Activated CD4-positive, alpha-beta T cell treated with anti-CD3 and anti-CD28 coated beads, Interleukin-2, Interleukin-4, amounts not matched to agents 100 ng/mL and 50 ng/mL, durations not matched to agents 16 hours and 8 hours (primary cell): Measurements from ENCODE around the gene BCKDK.
"Not testable (repeated sequence)": the region's sequence is repeated elsewhere in the genome, so short reads cannot be mapped to it uniquely, and the experiment has no call there.

Experiments
- DNase-seq: peaks from one replicate; pipeline ENCODE4 v3.0.0-alpha.2; 2020; ENCODE audit warnings: low spot score

BCKDK gene

DNA sequence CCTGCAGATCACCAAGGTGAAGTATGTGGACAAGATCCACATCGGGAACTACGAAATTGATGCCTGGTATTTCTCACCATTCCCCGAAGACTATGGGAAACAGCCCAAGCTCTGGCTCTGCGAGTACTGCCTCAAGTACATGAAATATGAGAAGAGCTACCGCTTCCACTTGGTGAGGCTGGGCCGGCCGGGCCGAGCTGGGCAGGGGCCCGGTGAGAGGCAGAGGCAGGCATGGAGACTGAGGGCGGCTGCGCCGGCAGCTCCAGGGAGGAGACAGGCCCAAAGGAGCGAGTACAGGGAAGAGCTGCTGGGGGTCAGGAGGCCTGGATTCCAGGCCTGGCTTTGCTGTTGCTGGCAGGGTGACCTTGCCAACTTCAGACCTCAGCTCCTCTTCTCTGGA, 19.0 kb downstream of the BCKDK start:
- no peak for DNase-seq

DNA sequence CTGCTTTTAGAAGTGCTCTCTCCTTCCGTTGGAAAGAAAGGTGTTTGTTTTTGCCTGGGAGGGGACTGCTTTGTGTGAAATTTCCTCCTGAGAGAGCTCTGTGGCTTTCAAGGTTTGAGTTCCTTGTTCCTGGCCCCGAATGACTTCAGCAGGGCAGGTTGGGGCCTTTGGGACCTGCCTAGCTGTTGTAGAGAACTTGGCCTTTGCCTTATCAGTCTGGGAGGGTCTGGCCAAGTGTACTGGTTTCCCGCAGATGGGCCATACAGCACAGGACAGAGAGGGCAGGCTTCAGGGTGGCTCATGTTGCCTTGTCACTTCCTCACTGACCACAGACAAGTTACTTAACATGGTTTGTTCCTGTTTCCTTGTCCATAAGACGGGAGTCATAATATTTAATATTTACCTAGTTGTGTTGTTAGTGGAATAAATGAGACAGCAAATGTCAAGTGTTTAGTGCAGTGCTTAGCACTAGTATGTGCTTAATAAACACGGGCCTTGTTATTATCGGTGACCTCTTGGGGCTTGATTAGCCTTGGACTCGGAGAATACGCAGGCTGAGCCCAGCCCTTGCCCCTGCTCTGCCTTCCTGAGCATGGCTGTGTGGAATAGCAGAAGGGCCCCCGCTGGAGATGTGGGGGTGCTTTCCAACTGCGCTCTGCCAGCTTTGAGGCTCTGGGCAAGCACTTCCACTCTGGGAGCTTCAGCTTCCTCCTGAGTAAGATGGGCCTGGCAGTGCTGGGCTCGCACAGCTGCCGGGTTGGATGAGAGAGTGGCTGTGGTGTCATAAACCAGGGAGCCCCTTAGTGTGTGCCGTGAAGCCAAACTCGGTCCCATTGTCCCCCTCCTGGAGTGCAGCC, 20.8 kb downstream of the BCKDK start:
- no peak for DNase-seq

DNA sequence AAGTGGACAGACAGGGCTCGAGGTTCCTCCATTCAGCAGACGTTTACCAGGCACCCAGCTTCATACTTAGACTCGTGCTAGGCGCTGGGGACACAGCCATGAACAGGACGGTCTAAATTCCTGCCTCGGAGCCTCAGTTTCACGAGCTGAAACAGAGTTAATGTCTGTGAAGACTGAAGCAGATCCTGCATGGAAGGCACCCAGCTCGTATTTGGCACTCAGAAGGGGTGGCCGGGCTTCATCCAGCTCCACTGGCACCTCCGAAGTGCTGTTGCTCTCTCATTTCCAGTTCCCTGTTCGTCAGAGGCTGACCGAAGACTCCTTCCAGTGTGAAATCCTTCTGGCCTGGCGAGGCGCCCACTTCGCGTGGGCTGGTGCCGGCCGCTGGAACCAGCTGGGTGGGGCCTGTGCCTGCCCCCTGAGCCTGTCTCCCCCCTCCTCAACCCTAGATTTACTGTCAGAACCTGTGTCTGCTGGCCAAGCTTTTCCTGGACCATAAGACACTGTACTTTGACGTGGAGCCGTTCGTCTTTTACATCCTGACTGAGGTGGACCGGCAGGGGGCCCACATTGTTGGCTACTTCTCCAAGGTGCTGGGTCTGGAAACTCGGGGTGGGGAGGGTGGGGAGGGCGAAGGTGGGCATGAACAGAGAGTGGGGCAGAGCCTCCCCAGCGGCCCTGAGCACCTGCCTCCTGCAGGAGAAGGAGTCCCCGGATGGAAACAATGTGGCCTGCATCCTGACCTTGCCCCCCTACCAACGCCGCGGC, 21.6 kb downstream of the BCKDK start:
- no peak for DNase-seq

DNA sequence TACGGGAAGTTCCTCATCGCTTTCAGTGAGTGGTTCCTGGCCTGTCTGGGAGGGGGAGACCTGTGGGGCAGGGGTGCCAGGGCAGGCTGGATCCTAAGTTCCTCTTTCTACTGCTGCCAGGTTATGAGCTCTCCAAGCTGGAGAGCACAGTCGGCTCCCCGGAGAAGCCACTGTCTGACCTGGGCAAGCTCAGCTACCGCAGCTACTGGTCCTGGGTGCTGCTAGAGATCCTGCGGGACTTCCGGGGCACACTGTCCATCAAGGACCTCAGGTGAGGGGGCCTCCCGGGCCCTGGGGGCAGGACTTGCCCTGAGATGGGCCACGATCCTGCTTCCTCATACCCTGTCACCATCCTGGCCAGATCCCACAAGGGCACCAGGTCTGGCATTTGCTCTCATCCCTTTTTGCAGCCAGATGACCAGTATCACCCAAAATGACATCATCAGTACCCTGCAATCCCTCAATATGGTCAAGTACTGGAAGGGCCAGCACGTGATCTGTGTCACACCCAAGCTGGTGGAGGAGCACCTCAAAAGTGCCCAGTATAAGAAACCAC, 22.2 kb downstream of the BCKDK start:
- DNase-seq: no peak

DNA sequence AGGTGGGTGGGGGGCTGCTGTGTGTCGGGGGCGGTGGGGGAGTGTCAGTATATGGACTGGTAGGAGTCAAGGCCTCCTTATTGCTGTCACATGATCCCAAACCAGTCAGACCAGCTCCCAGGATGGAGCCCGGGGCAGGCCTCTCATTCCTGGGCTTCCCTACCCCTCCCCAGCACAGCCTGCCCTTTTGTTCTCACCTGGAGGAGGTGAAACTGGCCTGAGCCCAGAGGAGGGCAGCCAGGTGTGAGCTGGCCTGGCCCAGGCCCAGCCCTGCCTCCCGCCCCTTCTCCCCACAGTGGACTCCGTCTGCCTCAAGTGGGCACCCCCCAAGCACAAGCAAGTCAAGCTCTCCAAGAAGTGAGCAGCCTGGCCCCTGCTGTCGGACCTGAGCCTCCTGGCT, 22.7 kb downstream of the BCKDK start:
- no peak for DNase-seq

DNA sequence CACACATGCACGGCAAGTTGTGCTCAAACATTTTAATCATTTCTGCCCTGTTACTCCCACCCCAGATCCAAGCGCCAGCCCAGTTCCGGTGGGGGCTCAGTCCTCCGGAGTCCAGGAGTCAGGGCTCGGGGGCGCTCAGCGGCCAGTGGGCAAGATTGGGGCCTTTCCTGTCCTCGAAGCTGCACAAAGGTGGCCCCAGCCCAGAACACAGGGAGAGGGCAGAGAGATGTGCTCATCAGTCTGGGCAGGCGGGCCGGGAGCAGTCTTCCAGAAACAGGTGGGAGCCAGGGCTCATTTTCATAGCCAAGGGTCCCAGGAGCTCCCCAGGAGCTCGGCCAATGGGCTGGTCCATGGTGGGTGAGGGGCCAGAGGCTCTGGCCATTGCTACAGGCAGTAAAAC, 23.2 kb downstream of the BCKDK start:
- DNase-seq: no peak

DNA sequence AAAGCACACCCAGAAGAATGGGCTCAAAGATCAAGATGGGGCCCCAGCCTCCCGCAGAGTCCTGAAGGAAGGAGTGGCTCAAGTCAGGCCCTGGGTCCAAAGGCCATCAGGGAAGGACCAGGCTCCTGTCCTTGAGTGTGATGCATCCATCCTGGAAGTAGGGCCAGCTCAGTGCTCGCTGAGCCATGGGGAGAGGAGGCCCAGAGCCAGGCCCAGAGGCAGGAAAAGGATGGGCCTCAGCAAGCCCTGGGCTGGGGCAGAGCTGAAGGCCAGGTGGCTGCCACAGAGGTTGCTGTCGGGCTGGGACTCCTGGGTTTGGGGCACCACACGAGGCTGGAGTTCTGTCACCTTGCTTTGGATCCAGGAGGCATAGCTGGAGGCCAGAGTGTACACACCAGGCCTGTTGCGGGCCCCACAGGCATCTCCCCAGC, 23.7 kb downstream of the BCKDK start:
- DNase-seq: no peak

DNA sequence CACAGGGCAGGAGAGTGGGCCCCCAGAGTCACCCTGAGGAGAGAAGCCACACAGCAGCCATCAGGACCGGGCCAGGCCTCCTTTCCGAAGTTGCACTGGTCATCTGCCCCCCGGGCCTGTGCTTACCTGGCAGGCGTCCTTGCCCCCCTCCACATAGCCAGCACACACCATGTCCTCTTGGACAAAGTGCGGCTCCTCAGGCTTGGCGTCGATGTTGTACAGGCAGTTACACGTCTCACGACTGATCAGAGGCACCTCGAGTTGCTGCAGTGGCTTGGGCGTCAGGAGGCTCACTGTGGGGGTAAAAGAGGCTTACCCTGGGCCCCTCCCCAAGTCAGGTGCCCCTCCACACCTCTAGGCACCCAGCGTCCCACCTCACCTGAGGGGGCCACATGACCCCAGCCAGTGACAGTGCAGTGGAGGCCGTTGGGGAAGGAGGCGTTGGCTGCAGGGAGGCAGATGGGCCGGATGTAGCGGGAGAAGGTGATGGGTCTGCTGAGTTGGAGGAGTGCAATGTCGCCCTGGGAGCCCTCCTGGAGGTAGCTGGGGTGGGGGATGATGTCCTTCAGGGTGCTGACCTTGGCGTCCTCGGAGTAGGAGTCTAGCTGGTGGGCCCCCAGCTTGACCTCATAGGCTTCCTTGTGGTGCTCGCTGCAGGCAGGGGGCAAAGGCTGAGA, 24.3 kb downstream of the BCKDK start:
- no peak for DNase-seq

DNA sequence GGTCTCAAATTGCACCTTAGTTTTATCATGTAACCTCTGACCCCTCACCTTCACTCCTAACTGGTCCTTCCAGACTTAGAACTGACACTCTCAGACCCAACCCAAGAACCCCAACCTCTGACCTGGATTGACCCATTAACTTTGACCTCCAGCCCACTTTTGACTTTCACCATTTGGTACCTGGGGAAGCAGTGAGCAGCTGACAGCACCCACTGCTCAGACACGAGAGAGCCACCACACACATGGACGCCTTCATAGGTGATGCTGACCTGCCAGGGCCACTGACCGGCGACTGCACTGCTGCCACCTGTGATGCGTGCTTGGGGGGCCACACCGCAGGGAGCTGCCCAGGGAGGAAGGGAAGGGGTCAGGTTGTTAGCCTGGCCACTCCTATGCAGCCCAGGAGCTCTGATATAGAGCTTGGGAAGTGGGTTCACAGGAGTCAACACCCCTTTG, 24.9 kb downstream of the BCKDK start:
- DNase-seq: no peak

DNA sequence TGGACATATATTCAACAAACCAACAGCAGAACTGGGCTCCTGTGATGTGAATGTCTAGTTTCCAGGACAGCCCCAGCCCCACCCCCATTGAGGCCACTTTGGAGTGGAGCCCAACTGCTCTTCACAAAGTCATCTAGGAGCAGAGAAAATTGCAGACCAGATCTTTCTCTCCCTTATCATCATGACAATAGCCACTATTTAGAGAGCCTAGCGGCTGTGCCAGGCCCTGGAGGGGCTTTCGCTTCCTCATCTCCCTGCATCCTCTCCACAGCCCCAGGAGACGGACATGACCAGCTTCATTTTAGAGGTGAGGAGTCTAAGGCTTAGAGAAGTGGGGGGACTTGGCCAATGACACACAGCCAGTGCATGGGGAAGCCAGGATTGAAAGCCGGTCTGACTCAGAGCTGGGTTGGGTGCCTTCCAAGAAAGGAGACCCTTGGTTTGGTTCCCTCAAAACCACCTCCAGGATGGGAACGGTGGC, 25.9 kb downstream of the BCKDK start:
- DNase-seq: no peak

DNA sequence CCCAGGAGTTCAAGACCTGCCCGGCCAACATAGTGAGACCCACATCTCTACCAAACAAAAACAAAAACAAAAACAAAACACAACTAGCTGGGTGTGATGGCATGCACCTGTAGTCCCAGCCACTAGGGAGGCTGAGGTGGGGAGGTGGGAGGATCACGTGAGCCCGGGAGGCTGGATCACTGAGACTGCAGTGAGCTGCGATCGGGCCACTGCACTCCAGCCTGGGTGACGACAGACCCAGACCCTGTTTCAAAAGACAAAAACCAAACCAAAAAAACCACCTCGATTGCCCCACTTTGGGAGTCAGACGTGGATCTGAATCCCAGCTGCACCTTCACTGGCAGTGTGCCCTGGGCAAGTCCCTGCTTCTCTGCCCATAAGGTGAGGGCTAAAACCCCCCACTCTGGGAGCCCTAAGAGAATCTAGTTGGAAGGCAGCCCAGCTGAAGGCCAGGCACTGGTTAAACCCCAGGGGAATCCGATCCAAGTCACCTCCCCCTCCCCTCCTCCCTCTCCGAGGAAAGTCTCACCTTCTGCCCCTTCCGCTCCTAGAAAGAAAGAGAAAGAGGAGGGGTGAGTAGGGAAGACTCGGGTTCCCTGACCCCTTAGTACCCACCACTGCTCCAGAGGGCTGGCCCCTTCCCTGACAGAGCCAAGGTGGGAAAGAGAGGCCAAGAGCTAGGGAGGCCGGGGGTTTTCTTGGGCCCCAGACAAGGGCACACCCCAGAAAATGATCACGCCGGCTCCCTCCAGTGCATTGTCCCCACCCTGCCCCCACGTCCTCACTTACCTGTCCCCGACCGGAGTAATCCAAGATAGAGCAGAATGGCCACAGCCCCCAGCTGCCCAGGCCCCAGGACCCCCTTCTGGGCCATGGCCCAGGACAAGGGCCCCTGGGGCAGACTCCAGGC, 26.7 kb downstream of the BCKDK start:
- no peak for DNase-seq

DNA sequence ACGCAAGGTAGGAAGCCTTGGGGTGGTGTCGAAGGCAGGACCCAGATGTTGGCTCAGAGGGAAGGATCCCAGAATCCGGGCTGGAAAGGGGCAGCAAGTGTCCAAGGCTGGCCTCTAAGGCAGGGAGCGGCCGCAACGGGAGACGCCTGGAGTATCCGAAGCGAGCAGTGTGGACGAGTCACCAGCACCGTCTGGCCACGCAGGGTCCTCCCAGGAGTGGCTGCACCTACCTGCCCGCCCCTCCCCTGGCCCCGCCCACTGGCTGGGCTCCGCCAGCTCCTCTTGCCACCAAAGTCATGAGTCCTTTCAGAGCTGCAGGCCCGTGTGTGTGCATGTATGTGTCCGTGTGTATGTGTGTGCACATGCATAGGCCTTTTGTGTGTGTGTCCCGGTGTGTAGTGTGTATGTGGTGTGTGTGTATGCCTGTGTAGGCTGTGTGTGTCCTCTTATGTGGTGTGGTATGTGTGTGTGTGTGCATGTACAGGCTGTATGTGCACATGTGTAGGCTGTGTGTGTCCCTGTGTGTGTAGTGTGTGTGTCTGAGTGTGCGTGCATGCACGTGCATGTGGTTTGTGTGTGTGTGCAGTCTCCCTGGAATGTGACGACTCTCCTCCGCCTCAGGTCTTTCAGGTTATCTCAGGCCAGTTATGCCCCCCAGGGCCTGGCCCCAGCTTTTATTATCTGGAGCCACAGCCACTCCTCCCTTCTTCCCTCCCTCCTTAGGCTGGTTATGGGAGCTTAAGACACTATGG, 27.5 kb downstream of the BCKDK start, which contains the start of gene PRSS8:
PRSS8 (minus strand) TSS at position 193 of the 752 bp plus-strand sequence. CDS start 229 bp downstream, outside the sequence.
- DNase-seq: no peak

DNA sequence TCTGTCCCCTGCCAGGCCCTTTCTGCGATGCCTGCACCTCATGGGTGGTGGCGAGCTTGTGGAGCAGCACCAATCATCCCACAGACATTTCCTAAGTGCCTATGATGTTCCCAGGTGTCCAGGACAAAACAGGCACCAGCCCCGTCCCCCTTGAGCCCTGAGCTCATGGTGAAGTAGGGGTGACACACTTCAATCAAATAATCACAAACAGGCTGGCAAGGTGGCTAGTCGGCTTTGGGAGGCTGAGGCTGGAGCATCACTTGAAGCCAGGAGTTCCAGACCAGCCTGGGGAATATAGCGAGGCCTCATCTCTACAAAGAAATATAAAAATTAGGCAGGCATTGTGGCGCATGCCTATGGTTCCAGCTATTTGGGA, 28.1 kb downstream of the BCKDK start:
- DNase-seq: no peak

DNA sequence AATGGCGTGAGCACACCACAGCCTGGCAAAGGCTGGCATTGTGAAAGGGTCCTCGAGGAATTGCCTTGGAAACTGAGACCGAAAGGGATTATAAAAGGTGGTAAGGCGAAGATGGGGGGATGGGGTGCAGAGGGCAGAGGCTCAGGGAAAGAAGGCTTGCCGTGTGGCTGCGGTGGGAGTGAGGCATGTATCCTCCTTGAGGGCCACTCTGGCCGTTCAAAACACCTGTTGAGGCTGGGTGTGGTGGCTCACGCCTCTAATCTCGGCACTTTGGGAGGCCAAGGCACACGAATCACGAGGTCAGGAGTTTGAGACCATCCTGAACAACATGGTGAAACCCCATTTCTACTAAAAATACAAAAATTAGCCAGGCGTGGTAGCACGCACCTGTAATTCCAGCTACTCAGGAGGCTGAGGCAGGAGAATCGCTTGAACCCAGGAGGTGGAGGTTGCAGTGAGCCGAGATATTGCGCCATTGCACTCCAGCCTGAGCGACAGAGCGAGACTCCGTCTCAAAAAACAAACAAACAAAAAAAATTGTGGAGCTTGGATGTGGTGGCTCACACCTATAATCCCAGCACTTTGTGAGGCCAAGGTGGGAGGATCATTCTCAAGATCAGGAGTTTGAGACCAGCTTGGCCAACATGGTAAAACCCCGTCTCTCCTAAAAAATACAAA, 28.8 kb downstream of the BCKDK start:
- not testable (repeated sequence) for DNase-seq

DNA sequence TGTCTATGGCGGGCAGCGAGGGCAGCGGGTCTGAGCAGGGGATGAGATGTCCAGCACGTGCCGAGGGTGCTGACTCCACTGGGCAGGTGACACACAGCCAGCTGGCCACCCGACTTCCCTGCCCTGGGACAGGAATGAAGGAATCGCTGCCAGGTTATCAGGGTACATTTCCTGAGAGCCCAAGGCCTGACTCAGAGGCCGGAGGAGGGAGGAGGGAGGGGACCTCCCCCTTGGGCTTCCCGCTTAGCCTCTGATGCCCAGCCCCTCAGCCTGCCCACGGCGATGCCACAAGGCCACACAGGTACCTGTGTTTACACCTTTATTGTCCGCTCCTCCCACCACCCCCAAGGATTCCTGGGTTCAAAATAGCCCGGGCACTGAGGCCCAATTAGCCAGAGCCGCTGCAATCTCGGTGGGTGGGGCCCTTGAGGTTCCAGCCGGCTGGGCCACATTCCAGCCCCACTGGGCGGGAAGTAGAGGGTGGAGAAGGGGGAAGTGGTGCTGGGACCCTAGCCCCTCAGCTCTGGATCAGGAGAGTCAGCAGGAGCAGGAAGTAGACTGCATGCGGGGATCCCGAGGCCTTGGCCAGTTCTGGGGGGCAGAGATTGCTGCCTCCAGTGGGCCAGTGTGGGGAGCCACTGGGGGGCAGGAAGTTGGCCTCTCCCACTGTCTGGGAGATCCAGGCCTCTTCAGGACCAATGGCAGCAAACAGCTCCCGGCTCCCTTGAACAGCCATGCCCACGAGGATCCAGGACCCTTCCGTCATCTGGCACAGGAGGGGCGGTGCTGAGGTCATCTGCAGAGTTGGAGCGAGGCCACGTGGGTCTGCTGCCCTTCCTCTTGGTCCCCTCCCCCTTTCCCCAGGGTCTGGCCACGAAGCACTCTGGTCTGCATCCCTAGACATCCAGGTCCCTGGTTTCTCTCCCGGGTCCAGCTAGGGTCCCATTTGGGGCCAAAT, 30.7 kb downstream of the BCKDK start:
- DNase-seq: no peak

DNA sequence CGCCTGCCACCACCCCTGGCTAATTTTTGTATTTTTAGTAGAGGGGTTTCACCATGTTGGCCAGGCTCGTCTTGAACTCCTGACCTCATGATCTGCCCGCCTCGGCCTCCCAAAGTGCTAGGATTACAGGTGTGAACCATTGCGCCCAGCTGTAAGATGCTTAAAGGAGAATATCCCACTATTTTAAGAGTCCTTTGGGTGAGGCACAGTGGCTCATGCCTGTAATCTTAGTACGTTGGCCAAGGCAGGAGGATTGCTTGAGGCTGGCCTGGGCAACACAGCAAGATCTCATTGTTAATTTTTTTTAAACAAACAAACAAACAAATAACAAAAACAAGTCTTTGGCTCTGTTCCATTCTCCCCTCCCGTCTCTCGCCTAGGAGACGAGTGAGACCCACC, 32.9 kb downstream of the BCKDK start:
- DNase-seq: not testable (repeated sequence)

DNA sequence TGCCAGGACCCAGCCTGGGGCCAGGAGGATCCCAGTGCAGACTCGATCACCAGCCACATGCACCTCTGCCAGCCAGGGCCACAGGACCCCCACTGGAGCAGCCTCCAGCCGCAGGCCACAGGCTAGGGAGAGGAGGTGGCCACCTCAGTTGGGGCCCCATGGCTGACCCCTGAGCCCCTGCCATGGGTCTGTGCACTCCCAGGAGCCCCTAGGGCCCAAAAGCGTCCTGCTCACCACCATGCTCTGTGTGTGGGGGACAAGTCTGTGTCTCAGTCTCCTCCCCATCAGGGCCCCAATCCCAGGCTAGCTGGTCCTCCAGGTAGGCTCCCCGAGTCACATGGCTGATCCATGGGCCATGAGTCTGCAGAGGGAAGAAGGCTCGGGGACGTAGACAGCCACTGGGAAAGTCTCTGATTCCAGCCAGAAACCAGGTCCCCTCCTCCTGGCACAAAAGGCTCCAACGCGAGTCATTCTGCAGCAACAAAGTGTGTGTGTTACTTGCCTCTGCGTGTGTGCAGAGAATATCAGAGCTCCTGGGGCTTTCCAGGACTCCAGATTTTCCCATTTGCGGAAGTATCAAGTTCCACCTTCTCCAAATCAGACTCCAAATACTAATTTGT, 33.4 kb downstream of the BCKDK start:
- DNase-seq: no peak
